Liver (tissue), 3 donors: ENCODE data around the gene PLXDC1.

Source experiments
- EGR1 ChIP-seq, 2 donors: IDR thresholded peaks; 2 replicates each; pipeline ENCODE4 v1.6.1; 2016 to 2018; ENCODE audit warnings: antibody characterized with exemption in 2 of 2, low read depth in 2 of 2
- FOXA1 ChIP-seq: IDR thresholded peaks from 2 replicates; pipeline ENCODE4 v1.6.1; 2016; ENCODE audit warnings: antibody characterized with exemption
- FOXA2 ChIP-seq: IDR thresholded peaks from 2 replicates; pipeline ENCODE4 v1.6.1; 2016; ENCODE audit warnings: antibody characterized with exemption
- GABPA ChIP-seq, 2 donors: IDR thresholded peaks in 1 of 2; conservative IDR thresholded peaks in 1 of 2; 2 replicates each; pipeline ENCODE4 v1.6.1; 2016; ENCODE audit warnings: antibody characterized with exemption in 2 of 2, mild to moderate bottlenecking in 1 of 2, moderate library complexity in 1 of 2
- JUND ChIP-seq, 2 donors: IDR thresholded peaks; 2 replicates each; pipeline ENCODE4 v1.6.1; 2016; ENCODE audit warnings: antibody characterized with exemption in 2 of 2
- RAD21 ChIP-seq, 2 donors: IDR thresholded peaks; 2 replicates each; pipeline ENCODE4 v1.6.1; 2016; ENCODE audit warnings: antibody characterized with exemption in 2 of 2, mild to moderate bottlenecking in 2 of 2
- SP1 ChIP-seq: IDR thresholded peaks from 2 replicates; pipeline ENCODE4 v1.6.1; 2018; ENCODE audit warnings: antibody characterized with exemption, mild to moderate bottlenecking
- TAF1 ChIP-seq: conservative IDR thresholded peaks from 2 replicates; pipeline ENCODE4 v1.6.1; 2016; ENCODE audit warnings: antibody characterized with exemption, mild to moderate bottlenecking
- YY1 ChIP-seq: IDR thresholded peaks from 2 replicates; pipeline ENCODE4 v1.6.1; 2016; ENCODE audit warnings: antibody characterized with exemption, mild to moderate bottlenecking
- ZBTB33 ChIP-seq: IDR thresholded peaks from 2 replicates; pipeline ENCODE4 v1.6.1; 2016; ENCODE audit warnings: antibody characterized with exemption
- TF ChIP-seq, protein P1 (sequence below): fragments of 150-350 bp; IDR thresholded peaks from 2 replicates; pipeline ENCODE4 v1.5.1; 2017; ENCODE audit warnings: improper control_type of control experiment, low read depth, low read length; ENCODE audit not compliant: missing input control
- TF ChIP-seq, protein P2 (sequence below): IDR thresholded peaks from 2 replicates; pipeline ENCODE4 v1.6.1; 2016; ENCODE audit warnings: antibody characterized with exemption
- TF ChIP-seq, protein P3 (sequence below): IDR thresholded peaks from 2 replicates; pipeline ENCODE4 v1.6.1; 2016; ENCODE audit warnings: antibody characterized with exemption, mild to moderate bottlenecking
- TF ChIP-seq, protein P4 (sequence below): IDR thresholded peaks from 2 replicates; pipeline ENCODE4 v1.6.1; 2016; ENCODE audit warnings: antibody characterized with exemption
- donor health status: healthy.
- donor health status: healthy.

GRCh38 chr17:39014044-39014794, 137.2 kb downstream of the PLXDC1 start:
- no peak for TF ChIP-seq TAF1
- TF ChIP-seq SP1, result no peak
- TF ChIP-seq, protein P1, sequence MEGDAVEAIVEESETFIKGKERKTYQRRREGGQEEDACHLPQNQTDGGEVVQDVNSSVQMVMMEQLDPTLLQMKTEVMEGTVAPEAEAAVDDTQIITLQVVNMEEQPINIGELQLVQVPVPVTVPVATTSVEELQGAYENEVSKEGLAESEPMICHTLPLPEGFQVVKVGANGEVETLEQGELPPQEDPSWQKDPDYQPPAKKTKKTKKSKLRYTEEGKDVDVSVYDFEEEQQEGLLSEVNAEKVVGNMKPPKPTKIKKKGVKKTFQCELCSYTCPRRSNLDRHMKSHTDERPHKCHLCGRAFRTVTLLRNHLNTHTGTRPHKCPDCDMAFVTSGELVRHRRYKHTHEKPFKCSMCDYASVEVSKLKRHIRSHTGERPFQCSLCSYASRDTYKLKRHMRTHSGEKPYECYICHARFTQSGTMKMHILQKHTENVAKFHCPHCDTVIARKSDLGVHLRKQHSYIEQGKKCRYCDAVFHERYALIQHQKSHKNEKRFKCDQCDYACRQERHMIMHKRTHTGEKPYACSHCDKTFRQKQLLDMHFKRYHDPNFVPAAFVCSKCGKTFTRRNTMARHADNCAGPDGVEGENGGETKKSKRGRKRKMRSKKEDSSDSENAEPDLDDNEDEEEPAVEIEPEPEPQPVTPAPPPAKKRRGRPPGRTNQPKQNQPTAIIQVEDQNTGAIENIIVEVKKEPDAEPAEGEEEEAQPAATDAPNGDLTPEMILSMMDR, result no peak
- TF ChIP-seq YY1, result no peak
- TF ChIP-seq, protein P2, sequence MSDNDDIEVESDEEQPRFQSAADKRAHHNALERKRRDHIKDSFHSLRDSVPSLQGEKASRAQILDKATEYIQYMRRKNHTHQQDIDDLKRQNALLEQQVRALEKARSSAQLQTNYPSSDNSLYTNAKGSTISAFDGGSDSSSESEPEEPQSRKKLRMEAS, result no peak
- no peak for TF ChIP-seq GABPA (IDR thresholded peaks at IDR 0.05 in 1 of 2, conservative IDR thresholded peaks at IDR 0.05 in 1 of 2)
- TF ChIP-seq, protein P3, sequence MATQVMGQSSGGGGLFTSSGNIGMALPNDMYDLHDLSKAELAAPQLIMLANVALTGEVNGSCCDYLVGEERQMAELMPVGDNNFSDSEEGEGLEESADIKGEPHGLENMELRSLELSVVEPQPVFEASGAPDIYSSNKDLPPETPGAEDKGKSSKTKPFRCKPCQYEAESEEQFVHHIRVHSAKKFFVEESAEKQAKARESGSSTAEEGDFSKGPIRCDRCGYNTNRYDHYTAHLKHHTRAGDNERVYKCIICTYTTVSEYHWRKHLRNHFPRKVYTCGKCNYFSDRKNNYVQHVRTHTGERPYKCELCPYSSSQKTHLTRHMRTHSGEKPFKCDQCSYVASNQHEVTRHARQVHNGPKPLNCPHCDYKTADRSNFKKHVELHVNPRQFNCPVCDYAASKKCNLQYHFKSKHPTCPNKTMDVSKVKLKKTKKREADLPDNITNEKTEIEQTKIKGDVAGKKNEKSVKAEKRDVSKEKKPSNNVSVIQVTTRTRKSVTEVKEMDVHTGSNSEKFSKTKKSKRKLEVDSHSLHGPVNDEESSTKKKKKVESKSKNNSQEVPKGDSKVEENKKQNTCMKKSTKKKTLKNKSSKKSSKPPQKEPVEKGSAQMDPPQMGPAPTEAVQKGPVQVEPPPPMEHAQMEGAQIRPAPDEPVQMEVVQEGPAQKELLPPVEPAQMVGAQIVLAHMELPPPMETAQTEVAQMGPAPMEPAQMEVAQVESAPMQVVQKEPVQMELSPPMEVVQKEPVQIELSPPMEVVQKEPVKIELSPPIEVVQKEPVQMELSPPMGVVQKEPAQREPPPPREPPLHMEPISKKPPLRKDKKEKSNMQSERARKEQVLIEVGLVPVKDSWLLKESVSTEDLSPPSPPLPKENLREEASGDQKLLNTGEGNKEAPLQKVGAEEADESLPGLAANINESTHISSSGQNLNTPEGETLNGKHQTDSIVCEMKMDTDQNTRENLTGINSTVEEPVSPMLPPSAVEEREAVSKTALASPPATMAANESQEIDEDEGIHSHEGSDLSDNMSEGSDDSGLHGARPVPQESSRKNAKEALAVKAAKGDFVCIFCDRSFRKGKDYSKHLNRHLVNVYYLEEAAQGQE, result no peak
- TF ChIP-seq RAD21 (IDR thresholded peaks at IDR 0.05), result no peak
- TF ChIP-seq EGR1 (IDR thresholded peaks at IDR 0.05; ENCODE audit: low read depth in 2 of 2), result no peak
- no peak for TF ChIP-seq FOXA2
- TF ChIP-seq FOXA1, result no peak
- no peak for TF ChIP-seq ZBTB33
- TF ChIP-seq, protein P4, sequence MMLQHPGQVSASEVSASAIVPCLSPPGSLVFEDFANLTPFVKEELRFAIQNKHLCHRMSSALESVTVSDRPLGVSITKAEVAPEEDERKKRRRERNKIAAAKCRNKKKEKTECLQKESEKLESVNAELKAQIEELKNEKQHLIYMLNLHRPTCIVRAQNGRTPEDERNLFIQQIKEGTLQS, result no peak
- no peak for TF ChIP-seq JUND (IDR thresholded peaks at IDR 0.05)
